Neural cell (in vitro differentiated cells): ENCODE data around the gene RAB3A. TPM values are rescaled to one million over a fixed set of nuclear protein-coding genes. Genes with fewer than 3 reads are reported as not detected.

Experiments
- H2AFZ ChIP-seq: fragments of 200-600, 300-800 bp; sonication (generic), shearing (Covaris generic); 2 replicates; pipeline ENCODE4 v1.6.0; 2014; ENCODE audit warnings: low read depth, mild to moderate bottlenecking, antibody characterized with exemption, low read length, moderate library complexity
- H3F3A ChIP-seq: fragments of 200-600 bp; shearing (Covaris generic); 2 replicates; pipeline ENCODE4 v1.6.1; 2016; ENCODE audit warnings: mild to moderate bottlenecking, moderate library complexity, mixed read lengths, antibody characterized with exemption, low read length; ENCODE audit not compliant: insufficient read depth, poor library complexity, severe bottlenecking
- H3K27ac ChIP-seq: fragments of 200-600, 300-800 bp; sonication (generic), shearing (Covaris generic); 2 replicates; pipeline ENCODE4 v1.5.1; 2014; ENCODE audit warnings: mild to moderate bottlenecking, low read length, moderate library complexity
- H3K27me3 ChIP-seq: fragments of 300-800, 200-600 bp; sonication (generic), shearing (Covaris generic); 2 replicates; pipeline ENCODE4 v1.6.0; 2014; ENCODE audit warnings: mild to moderate bottlenecking, low read depth, low read length, moderate library complexity; ENCODE audit not compliant: insufficient read depth
- H3K36me3 ChIP-seq: fragments of 300-800, 200-600 bp; sonication (generic), shearing (Covaris generic); 2 replicates; pipeline ENCODE4 v1.5.1; 2014; ENCODE audit warnings: mild to moderate bottlenecking, antibody characterized with exemption, low read length, moderate library complexity; ENCODE audit not compliant: insufficient read depth
- H3K4me2 ChIP-seq: fragments of 300-800, 200-600 bp; sonication (generic), shearing (Covaris generic); 2 replicates; pipeline ENCODE4 v1.6.0; 2014; ENCODE audit warnings: mild to moderate bottlenecking, low read length
- H3K4me3 ChIP-seq: fragments of 300-800, 200-600 bp; sonication (generic), shearing (Covaris generic); 2 replicates; pipeline ENCODE4 v1.5.1; 2014; ENCODE audit warnings: mild to moderate bottlenecking, low read length, moderate library complexity
- H3K79me2 ChIP-seq: fragments of 200-600 bp; shearing (Covaris generic); replicated peaks from 2 replicates; pipeline ENCODE4 v1.6.0; 2014; ENCODE audit warnings: mild to moderate bottlenecking, low read length, moderate library complexity; ENCODE audit not compliant: insufficient read depth
- H3K9ac ChIP-seq: fragments of 300-800, 200-600 bp; sonication (generic), shearing (Covaris generic); 2 replicates; pipeline ENCODE4 v1.6.1; 2016; ENCODE audit warnings: mild to moderate bottlenecking, low read length, mixed read lengths
- H3K9me2 ChIP-seq: fragments of 200-600 bp; shearing (Covaris generic); 2 replicates; pipeline ENCODE4 v1.6.1; 2016; ENCODE audit warnings: mild to moderate bottlenecking, low read length, mixed read lengths; ENCODE audit not compliant: insufficient read depth
- H3K9me3 ChIP-seq: fragments of 200-600, 300-800 bp; sonication (generic), shearing (Covaris generic); 2 replicates; pipeline ENCODE4 v1.6.1; 2016; ENCODE audit warnings: mild to moderate bottlenecking, mixed run types, low read length, moderate library complexity, mixed read lengths
- H4K20me1 ChIP-seq: fragments of 200-600 bp; shearing (Covaris generic); 2 replicates; pipeline ENCODE4 v1.6.1; 2016; ENCODE audit warnings: mild to moderate bottlenecking, mixed run types; ENCODE audit not compliant: insufficient read depth
- CTCF ChIP-seq: fragments of 450-650 bp; IDR thresholded peaks from 2 replicates; pipeline ENCODE4 v1.5.1; 2014; ENCODE audit warnings: antibody characterized with exemption, mild to moderate bottlenecking, moderate library complexity; ENCODE audit not compliant: poor library complexity, severe bottlenecking
- EP300 ChIP-seq: fragments of 450-650 bp; conservative IDR thresholded peaks from 2 replicates; pipeline ENCODE4 v1.6.1; 2014; ENCODE audit warnings: antibody characterized with exemption, mild to moderate bottlenecking, moderate library complexity; ENCODE audit not compliant: poor library complexity, severe bottlenecking
- EZH2 ChIP-seq: fragments of 200-600, 300-800 bp; shearing (Covaris generic), sonication (generic); IDR thresholded peaks from 2 replicates; pipeline ENCODE4 v1.6.1; 2014; ENCODE audit warnings: antibody characterized with exemption, low read length, borderline replicate concordance, mild to moderate bottlenecking; ENCODE audit not compliant: insufficient read depth, poor library complexity, severe bottlenecking
- MXI1 ChIP-seq: fragments of 450-650 bp; conservative IDR thresholded peaks from 2 replicates; pipeline ENCODE4 v1.6.1; 2014; ENCODE audit warnings: antibody characterized with exemption, mild to moderate bottlenecking; ENCODE audit not compliant: poor library complexity, severe bottlenecking
- POLR2AphosphoS5 ChIP-seq: IDR thresholded peaks from 2 replicates; pipeline ENCODE4 v1.6.1; 2012
- RAD21 ChIP-seq: fragments of 450-650 bp; conservative IDR thresholded peaks from 2 replicates; pipeline ENCODE4 v1.6.1; 2014; ENCODE audit warnings: antibody characterized with exemption, mild to moderate bottlenecking, moderate library complexity
- SMC3 ChIP-seq: fragments of 450-650 bp; conservative IDR thresholded peaks from 2 replicates; pipeline ENCODE4 v1.6.1; 2014; ENCODE audit warnings: antibody characterized with exemption, mild to moderate bottlenecking, moderate library complexity; ENCODE audit not compliant: poor library complexity
- TAF1 ChIP-seq: IDR thresholded peaks from 2 replicates; pipeline ENCODE4 v1.6.1; 2012; ENCODE audit warnings: low read depth
- polyA plus RNA-seq: library from polyadenylated mRNA; depleted of rRNA; stranded (reverse); fragments of >200 nt; gene quantifications from 2 replicates; pipeline ENCODE4 v1.2.3, GENCODE V29; 2014
- TF ChIP-seq, protein P1 (sequence below): IDR thresholded peaks from 2 replicates; pipeline ENCODE4 v1.6.1; 2012; ENCODE audit warnings: borderline replicate concordance

The RAB3A gene
- polyA plus RNA-seq, 1 donor from 2014 or later, result 32.3 TPM

DNA sequence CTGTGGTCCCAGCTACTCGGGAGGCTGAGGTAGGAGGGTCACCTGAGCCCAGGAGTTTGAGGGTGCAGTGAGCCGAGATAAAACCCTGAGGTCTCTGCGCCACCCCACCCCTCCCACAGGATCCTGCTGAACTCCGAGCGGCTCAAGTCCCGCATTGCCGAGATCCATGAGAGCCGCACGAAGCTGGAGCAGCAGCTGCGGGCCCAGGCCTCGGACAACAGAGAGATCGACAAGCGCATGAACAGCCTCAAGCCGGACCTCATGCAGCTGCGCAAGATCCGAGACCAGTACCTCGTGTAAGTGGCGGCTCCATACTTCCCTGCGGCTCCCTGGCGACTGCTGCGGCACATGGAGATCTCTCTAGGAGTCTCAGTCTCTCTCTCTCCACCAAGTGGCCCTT is 36.8 kb downstream of the RAB3A start:
- no peak overlapping the region for H3K4me3 ChIP-seq
- no peaks in the 10 kb centered on the region for H3K9me2 ChIP-seq
- no peak overlapping the region for H3K9ac ChIP-seq
- no peaks in the 10 kb centered on the region for H3K79me2 ChIP-seq
- H3F3A ChIP-seq, result no peaks in the 10 kb centered on the region
- no peaks in the 10 kb centered on the region for H3K9me3 ChIP-seq
- no peak overlapping the region for H3K27ac ChIP-seq
- TF ChIP-seq CTCF (no peak), TAF1 (no peak), RAD21 (no peak)
- H3K4me2 ChIP-seq, result no peak overlapping the region
- H3K36me3 ChIP-seq, result no peaks in the 10 kb centered on the region
- H2AFZ ChIP-seq, result no peak overlapping the region
- no peaks in the 10 kb centered on the region for H4K20me1 ChIP-seq
- H3K27me3 ChIP-seq, result no peaks in the 10 kb centered on the region

- Histone ChIP-seq H3K27me3 (no peaks in the 10 kb centered on the region), H4K20me1 (no peaks in the 10 kb centered on the region), H3K79me2 (no peaks in the 10 kb centered on the region), H2AFZ (no peak overlapping the region), H3K9ac (no peak overlapping the region), H3K36me3 (no peaks in the 10 kb centered on the region), H3K4me2 (no peak overlapping the region), H3K4me3 (no peak overlapping the region), H3K9me2 (no peaks in the 10 kb centered on the region), H3K9me3 (no peaks in the 10 kb centered on the region), H3K27ac (no peak overlapping the region), H3F3A (no peaks in the 10 kb centered on the region)
- TF ChIP-seq POLR2AphosphoS5 (no peak), EZH2 (no peak), RAD21 (no peak), SMC3 (no peak), CTCF (no peak), EP300 (no peak), TAF1 (no peak), MXI1 (no peak)
- TF ChIP-seq, protein P1, sequence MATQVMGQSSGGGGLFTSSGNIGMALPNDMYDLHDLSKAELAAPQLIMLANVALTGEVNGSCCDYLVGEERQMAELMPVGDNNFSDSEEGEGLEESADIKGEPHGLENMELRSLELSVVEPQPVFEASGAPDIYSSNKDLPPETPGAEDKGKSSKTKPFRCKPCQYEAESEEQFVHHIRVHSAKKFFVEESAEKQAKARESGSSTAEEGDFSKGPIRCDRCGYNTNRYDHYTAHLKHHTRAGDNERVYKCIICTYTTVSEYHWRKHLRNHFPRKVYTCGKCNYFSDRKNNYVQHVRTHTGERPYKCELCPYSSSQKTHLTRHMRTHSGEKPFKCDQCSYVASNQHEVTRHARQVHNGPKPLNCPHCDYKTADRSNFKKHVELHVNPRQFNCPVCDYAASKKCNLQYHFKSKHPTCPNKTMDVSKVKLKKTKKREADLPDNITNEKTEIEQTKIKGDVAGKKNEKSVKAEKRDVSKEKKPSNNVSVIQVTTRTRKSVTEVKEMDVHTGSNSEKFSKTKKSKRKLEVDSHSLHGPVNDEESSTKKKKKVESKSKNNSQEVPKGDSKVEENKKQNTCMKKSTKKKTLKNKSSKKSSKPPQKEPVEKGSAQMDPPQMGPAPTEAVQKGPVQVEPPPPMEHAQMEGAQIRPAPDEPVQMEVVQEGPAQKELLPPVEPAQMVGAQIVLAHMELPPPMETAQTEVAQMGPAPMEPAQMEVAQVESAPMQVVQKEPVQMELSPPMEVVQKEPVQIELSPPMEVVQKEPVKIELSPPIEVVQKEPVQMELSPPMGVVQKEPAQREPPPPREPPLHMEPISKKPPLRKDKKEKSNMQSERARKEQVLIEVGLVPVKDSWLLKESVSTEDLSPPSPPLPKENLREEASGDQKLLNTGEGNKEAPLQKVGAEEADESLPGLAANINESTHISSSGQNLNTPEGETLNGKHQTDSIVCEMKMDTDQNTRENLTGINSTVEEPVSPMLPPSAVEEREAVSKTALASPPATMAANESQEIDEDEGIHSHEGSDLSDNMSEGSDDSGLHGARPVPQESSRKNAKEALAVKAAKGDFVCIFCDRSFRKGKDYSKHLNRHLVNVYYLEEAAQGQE, result no peak
Observed at GRCh38 chr19:18165794-18166544, 37.9 kb downstream of the RAB3A start.
